Measurements from ENCODE around the gene GMPR2.

DNA sequence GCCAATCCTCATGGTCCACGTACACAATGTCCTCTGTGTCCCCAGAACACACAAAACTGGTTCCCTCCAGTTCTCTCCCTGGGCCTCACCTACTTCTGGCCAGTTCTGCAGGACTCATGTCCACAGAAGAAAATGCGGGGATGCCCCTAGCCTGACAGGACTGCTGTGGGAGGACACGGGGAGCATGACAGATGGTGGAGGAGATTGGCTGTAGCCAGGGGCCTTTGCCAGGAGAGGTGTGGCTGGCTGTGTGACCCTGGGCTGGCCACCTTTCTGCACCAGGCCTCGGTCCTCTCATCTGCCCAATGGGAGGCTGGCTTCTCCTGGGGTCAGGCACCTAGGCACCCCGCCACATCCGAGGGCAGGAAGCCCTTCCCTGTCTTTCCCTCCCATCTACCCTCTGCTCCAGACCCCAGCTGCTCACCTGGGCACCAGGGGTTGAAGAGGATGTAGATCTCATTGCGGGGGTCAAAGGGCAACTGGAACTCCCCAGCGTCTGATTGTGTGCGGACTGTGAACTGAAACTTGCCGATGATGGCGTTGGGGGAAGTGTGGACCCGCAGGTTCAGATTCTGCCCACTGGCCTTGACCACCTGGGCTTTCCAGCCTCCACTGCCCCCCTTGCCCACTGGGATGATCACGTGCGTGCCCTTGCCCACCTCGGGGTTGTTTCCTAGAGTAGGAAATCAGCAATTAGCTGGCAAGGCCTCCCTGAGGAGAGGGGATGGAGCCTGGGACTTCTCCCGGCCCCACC is 27.5 kb downstream of the GMPR2 start:
- TF ChIP-seq POLR2A (IDR thresholded peaks at IDR 0.05) = no peak
- TF ChIP-seq, protein P1, sequence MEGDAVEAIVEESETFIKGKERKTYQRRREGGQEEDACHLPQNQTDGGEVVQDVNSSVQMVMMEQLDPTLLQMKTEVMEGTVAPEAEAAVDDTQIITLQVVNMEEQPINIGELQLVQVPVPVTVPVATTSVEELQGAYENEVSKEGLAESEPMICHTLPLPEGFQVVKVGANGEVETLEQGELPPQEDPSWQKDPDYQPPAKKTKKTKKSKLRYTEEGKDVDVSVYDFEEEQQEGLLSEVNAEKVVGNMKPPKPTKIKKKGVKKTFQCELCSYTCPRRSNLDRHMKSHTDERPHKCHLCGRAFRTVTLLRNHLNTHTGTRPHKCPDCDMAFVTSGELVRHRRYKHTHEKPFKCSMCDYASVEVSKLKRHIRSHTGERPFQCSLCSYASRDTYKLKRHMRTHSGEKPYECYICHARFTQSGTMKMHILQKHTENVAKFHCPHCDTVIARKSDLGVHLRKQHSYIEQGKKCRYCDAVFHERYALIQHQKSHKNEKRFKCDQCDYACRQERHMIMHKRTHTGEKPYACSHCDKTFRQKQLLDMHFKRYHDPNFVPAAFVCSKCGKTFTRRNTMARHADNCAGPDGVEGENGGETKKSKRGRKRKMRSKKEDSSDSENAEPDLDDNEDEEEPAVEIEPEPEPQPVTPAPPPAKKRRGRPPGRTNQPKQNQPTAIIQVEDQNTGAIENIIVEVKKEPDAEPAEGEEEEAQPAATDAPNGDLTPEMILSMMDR (IDR thresholded peaks at IDR 0.05) = no peak

Data from testis (tissue), 2 donors.